Endothelial cell of umbilical vein (primary cell): Measurements from ENCODE around the gene C10orf67. TPM values are rescaled to one million over a fixed set of nuclear protein-coding genes. Genes with fewer than 3 reads are reported as not detected.
"Not testable (repeated sequence)": the region's sequence is repeated elsewhere in the genome, so short reads cannot be mapped to it uniquely, and the experiment has no call there.

Source experiments
- BruUV-seq: library from RNA; stranded (reverse); fragments of 400-500 nt; replicated peaks from 2 replicates; lab custom pipeline; 2021; lab: Mats Ljungman, UMichigan
- CTCF ChIA-PET: fragments of 300-600, 350-600 bp; sonication (Branson Sonifier 250); formaldehyde crosslinking; loops from one replicate; lab custom pipeline; 2021; ENCODE audit warnings: antibody characterized with exemption, inconsistent platforms; lab: Charles Lee
- POLR2A ChIA-PET: fragments of 300-600, 350-600 bp; sonication (Branson Sonifier 250); formaldehyde crosslinking; loops from one replicate; lab custom pipeline; 2021; ENCODE audit warnings: antibody characterized with exemption, inconsistent platforms; lab: Charles Lee
- DNase-seq: peaks from one replicate; pipeline ENCODE4 v3.0.0-alpha.2; 2011; ENCODE audit warnings: low read depth, low spot score
- FAIRE-seq: peaks from 2 replicates; lab custom pipeline; 2011; peaks lifted over from hg19 to GRCh38; lab: Jason Lieb, UNC
- H2AFZ ChIP-seq: 2 replicates; pipeline ENCODE4 v1.6.0; 2012; ENCODE audit warnings: low read depth, low read length, control low read depth, inconsistent platforms
- H3K27ac ChIP-seq: 2 replicates; pipeline ENCODE4 v1.5.1; 2011; ENCODE audit warnings: low read depth, mild to moderate bottlenecking, control low read depth, low read length, moderate library complexity; ENCODE audit not compliant: insufficient read depth
- H3K27me3 ChIP-seq, 2 experiments: 2 replicates each; pipeline versions ENCODE4 v1.6.0 to v1.6.1; 2011; ENCODE audit warnings: low read length in 2 of 2, mixed read lengths in 1 of 2; ENCODE audit not compliant: control insufficient read depth in 2 of 2, insufficient read depth in 2 of 2
- H3K36me3 ChIP-seq, 2 experiments: 2 replicates in 1 of 2; 3 replicates in 1 of 2; pipeline ENCODE4 v1.5.1; 2011; ENCODE audit warnings: low read length in 2 of 2, mild to moderate bottlenecking in 1 of 2, moderate library complexity in 1 of 2; ENCODE audit not compliant: control insufficient read depth in 2 of 2, insufficient read depth in 2 of 2; ENCODE audit errors: extremely low read depth in 1 of 2
- H3K4me1 ChIP-seq: 3 replicates; pipeline ENCODE4 v1.5.1; 2011; ENCODE audit warnings: mild to moderate bottlenecking, low read length; ENCODE audit not compliant: control insufficient read depth, insufficient read depth; ENCODE audit errors: extremely low read depth
- H3K4me2 ChIP-seq: 2 replicates; pipeline ENCODE4 v1.6.1; 2011; ENCODE audit warnings: low read length, control low read depth, mixed read lengths; ENCODE audit not compliant: insufficient read depth
- H3K4me3 ChIP-seq, 3 experiments: fragments of 200-600 bp in 1 of 3; sonication (generic), shearing (Covaris generic) in 1 of 3; replicated peaks in 1 of 3; 2 replicates each; pipeline ENCODE4 v1.5.1; 2011 to 2016; ENCODE audit warnings: control low read depth in 3 of 3, low read length in 3 of 3, mild to moderate bottlenecking in 2 of 3, inconsistent platforms in 1 of 3, low read depth in 1 of 3, moderate library complexity in 1 of 3; ENCODE audit not compliant: insufficient read depth in 1 of 3
- H3K79me2 ChIP-seq: 2 replicates; pipeline ENCODE4 v1.6.0; 2012; ENCODE audit warnings: low read length, inconsistent platforms; ENCODE audit not compliant: control insufficient read depth, insufficient read depth
- H3K9ac ChIP-seq: replicated peaks from 2 replicates; pipeline ENCODE3; 2011; ENCODE audit warnings: low read length, control low read depth; ENCODE audit not compliant: insufficient read depth; ENCODE audit errors: extremely low read depth
- H3K9me1 ChIP-seq: replicated peaks from 3 replicates; pipeline ENCODE4 v1.6.0; 2011; ENCODE audit warnings: mild to moderate bottlenecking, low read length; ENCODE audit not compliant: control insufficient read depth, insufficient read depth; ENCODE audit errors: extremely low read depth
- H3K9me3 ChIP-seq: replicated peaks from 2 replicates; pipeline ENCODE4 v1.5.1; 2012; ENCODE audit warnings: low read length, inconsistent platforms; ENCODE audit not compliant: control insufficient read depth, insufficient read depth
- H4K20me1 ChIP-seq: replicated peaks from 2 replicates; pipeline ENCODE3; 2011; ENCODE audit warnings: mild to moderate bottlenecking, low read length; ENCODE audit not compliant: control insufficient read depth, insufficient read depth; ENCODE audit errors: extremely low read depth
- EZH2 ChIP-seq: IDR thresholded peaks from 2 replicates; pipeline ENCODE4 v1.6.1; 2012; ENCODE audit warnings: borderline replicate concordance, low read depth, mild to moderate bottlenecking, moderate library complexity, low read length, inconsistent platforms; ENCODE audit not compliant: severe bottlenecking
- FOS ChIP-seq: IDR thresholded peaks from 2 replicates; pipeline ENCODE4 v1.6.1; 2011; ENCODE audit warnings: mild to moderate bottlenecking, low read length, moderate library complexity, borderline replicate concordance; ENCODE audit not compliant: insufficient read depth
- GATA2 ChIP-seq: IDR thresholded peaks from 2 replicates; pipeline ENCODE4 v1.7.0; 2011; ENCODE audit warnings: low read depth, mild to moderate bottlenecking, moderate library complexity, mixed read lengths, low read length; ENCODE audit not compliant: insufficient read length, insufficient read depth
- JUN ChIP-seq: IDR thresholded peaks from 2 replicates; pipeline ENCODE4 v1.6.1; 2011; ENCODE audit warnings: borderline replicate concordance, low read depth; ENCODE audit not compliant: insufficient read length, insufficient read depth
- MYC ChIP-seq: IDR thresholded peaks from one replicate; pipeline ENCODE4 v1.6.1; 2011; ENCODE audit warnings: mild to moderate bottlenecking, low read depth, low read length
- POLR2A ChIP-seq: IDR thresholded peaks from 2 replicates; pipeline ENCODE4 v1.6.1; 2012; ENCODE audit warnings: low read depth, mild to moderate bottlenecking, control low read depth, low read length
- POLR2AphosphoS5 ChIP-seq: IDR thresholded peaks from 2 replicates; pipeline ENCODE4 v1.6.1; 2012; ENCODE audit warnings: low read depth, mild to moderate bottlenecking, control low read depth, low read length, moderate library complexity; ENCODE audit not compliant: insufficient read depth
- dilution Hi-C: fragments of 300-500 bp; cut with MboI; formaldehyde crosslinking; loops from one replicate; pipeline ENCODE4 v1.15.0; 2019; ENCODE audit warnings: low sequenced_read_pairs; ENCODE audit not compliant: extremely low pct_ligation_motif_present
- intact Hi-C: fragments of 100-400 bp; cut with micrococcal nuclease; formaldehyde crosslinking; loops from one replicate; pipeline ENCODE4 v1.10.0; 2022
- polyA plus RNA-seq, 4 experiments: library from polyadenylated mRNA; depleted of rRNA in 3 of 4; stranded (reverse) in 3 of 4; unstranded in 1 of 4; fragments of >200 nt; gene quantifications; 2 replicates each; pipeline versions ENCODE4 v1.2.1 to v1.2.3, GENCODE V29; 2011 to 2012; ENCODE audit warnings: missing spikeins in 1 of 4
- total RNA-seq: library from RNA; stranded (reverse); gene quantifications from 2 replicates; pipeline ENCODE4 v1.2.3, GENCODE V29; 2021
- TF ChIP-seq, protein P1 (sequence below), 2 donors: IDR thresholded peaks; 1 replicate in 1 of 2; 2 replicates in 1 of 2; pipeline ENCODE4 v1.5.1; 2011; ENCODE audit warnings: low read length in 2 of 2, mild to moderate bottlenecking in 2 of 2, moderate library complexity in 2 of 2, control low read depth in 1 of 2, inconsistent platforms in 1 of 2, low read depth in 1 of 2; ENCODE audit not compliant: insufficient read depth in 1 of 2; ENCODE audit errors: extremely low read depth in 1 of 2
- TF ChIP-seq, protein P2 (sequence below): IDR thresholded peaks from 2 replicates; pipeline ENCODE4 v1.6.1; 2011; ENCODE audit not compliant: insufficient read depth, insufficient read length

The C10orf67 gene
- total and polyA plus RNA-seq, 2 donors (not counting 3 experiments of a cell fraction or from before 2014, with no cell fraction given) = not detected

DNA sequence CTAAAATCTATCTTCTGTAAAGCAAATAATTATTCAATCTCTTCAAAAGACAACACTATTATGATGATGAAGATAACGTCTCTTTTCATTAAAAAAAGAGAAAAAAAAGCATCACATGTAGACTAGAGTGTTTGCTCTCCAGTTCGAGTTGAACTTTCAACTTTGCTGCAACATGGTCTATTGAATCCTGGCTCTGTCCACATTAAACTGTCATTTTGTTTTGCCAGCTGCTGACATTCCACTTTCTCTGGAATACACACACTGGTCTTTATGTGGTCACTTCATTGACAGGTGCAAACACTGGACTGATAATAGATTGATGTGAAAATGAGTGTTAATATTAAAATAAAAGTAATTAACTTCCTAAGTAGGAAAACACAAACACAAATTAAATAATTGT, 90.8 kb downstream of the C10orf67 start:
- Histone ChIP-seq H3K4me1 (no peaks in the 10 kb centered on the region), H3K9me1 (no peaks in the 10 kb centered on the region), H3K36me3 (no peaks in the 10 kb centered on the region), H3K9ac (no peak overlapping the region), H3K27me3 (no peaks in the 10 kb centered on the region), H4K20me1 (no peaks in the 10 kb centered on the region), H3K79me2 (no peaks in the 10 kb centered on the region), H2AFZ (no peak overlapping the region), H3K9me3 (no peaks in the 10 kb centered on the region), H3K4me3 (no peak overlapping the region), H3K27ac (no peak overlapping the region), H3K4me2 (no peak overlapping the region)
- BruUV-seq = no TSS peak
- POLR2A ChIA-PET = no interaction called here
- DNase-seq (no peak), FAIRE-seq (no peak)
- intact Hi-C loops = no loop called here
- TF ChIP-seq POLR2AphosphoS5 (no peak), MYC (no peak), EZH2 (no peak), FOS (no peak), JUN (no peak), GATA2 (no peak), POLR2A (no peak)
- TF ChIP-seq, protein P1, sequence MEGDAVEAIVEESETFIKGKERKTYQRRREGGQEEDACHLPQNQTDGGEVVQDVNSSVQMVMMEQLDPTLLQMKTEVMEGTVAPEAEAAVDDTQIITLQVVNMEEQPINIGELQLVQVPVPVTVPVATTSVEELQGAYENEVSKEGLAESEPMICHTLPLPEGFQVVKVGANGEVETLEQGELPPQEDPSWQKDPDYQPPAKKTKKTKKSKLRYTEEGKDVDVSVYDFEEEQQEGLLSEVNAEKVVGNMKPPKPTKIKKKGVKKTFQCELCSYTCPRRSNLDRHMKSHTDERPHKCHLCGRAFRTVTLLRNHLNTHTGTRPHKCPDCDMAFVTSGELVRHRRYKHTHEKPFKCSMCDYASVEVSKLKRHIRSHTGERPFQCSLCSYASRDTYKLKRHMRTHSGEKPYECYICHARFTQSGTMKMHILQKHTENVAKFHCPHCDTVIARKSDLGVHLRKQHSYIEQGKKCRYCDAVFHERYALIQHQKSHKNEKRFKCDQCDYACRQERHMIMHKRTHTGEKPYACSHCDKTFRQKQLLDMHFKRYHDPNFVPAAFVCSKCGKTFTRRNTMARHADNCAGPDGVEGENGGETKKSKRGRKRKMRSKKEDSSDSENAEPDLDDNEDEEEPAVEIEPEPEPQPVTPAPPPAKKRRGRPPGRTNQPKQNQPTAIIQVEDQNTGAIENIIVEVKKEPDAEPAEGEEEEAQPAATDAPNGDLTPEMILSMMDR (IDR thresholded peaks at IDR 0.05; ENCODE audit: extremely low read depth in 1 of 2, insufficient read depth in 1 of 2, low read depth in 1 of 2, low read length in 2 of 2) = no peak
- TF ChIP-seq, protein P2, sequence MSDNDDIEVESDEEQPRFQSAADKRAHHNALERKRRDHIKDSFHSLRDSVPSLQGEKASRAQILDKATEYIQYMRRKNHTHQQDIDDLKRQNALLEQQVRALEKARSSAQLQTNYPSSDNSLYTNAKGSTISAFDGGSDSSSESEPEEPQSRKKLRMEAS = no peak
- dilution Hi-C loops = no loop called here
- CTCF ChIA-PET = no interaction called here

DNA sequence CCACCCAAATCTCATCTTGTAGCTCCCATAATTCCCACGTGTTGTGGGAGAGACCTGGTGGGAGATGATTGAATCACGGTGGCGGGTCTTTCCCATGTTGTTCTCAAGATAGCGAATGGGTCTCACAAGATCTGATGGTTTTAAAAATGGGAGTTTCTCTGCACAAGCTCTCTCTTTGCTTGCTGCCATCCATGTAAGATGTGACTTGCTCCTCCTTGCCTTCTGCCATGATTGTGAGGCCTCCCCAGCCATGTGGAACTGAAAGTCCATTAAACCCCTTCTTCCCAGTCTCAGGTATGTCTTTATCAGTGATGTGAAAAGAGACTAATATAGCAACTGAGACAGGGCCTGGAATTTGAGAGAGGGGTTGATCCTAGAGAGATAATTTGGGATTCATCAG, 91.7 kb downstream of the C10orf67 start:
- POLR2A ChIA-PET, dilution Hi-C loops: not testable (repeated sequence)

DNA sequence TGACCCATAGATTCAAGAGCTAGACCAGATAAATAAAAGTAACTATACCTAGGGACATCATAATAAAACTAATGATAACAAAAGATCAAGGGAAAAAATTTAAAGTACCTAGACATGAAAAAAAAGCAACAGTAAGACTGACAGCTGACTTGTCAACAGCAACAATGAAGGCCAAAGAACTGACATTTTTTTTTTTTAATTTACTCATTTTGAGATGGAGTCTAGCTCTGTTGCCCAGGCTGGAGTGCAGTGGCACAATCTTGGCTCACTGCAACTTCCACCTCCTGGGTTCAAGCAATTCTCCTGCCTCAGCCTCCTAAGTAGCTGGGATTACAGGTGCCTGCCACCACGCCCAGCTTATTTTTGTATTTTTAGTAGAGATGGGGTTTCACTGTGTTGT, 102.8 kb downstream of the C10orf67 start:
- H3K4me1 ChIP-seq, H3K9me3 ChIP-seq, H2AFZ ChIP-seq, H3K27me3 ChIP-seq, BruUV-seq, H3K9me1 ChIP-seq, dilution Hi-C loops, H4K20me1 ChIP-seq, FAIRE-seq, H3K4me2 ChIP-seq, POLR2A ChIA-PET, H3K9ac ChIP-seq, H3K27ac ChIP-seq, DNase-seq, H3K4me3 ChIP-seq, H3K36me3 ChIP-seq, H3K79me2 ChIP-seq, intact Hi-C loops: not testable (repeated sequence)
- CTCF ChIA-PET = interaction anchor here (1.1 kb wide), 1 partner anchor 52 kb away, joined by 3 read pairs; no protein-coding TSS in a partner anchor

More for the DNA sequence above, 91.7 kb downstream of the C10orf67 start:
- H3K4me1 ChIP-seq, H3K9me1 ChIP-seq, H3K27ac ChIP-seq, DNase-seq, H3K27me3 ChIP-seq, H3K4me2 ChIP-seq, H3K36me3 ChIP-seq, CTCF ChIA-PET, intact Hi-C loops, H3K9me3 ChIP-seq, H3K9ac ChIP-seq, H3K4me3 ChIP-seq, H4K20me1 ChIP-seq, H2AFZ ChIP-seq, BruUV-seq, FAIRE-seq, H3K79me2 ChIP-seq: not testable (repeated sequence)
